Stimulated activated CD8-positive, alpha-beta memory T cell treated with anti-CD3 and anti-CD28 coated beads, Interleukin-4, amount 100 ng/mL, for 48 hours (primary cell): ENCODE data around the gene TALDO1.
"Not testable (repeated sequence)": the region's sequence is repeated elsewhere in the genome, so short reads cannot be mapped to it uniquely, and the experiment has no call there.

ENCODE experiments used
- DNase-seq: peaks from one replicate; pipeline ENCODE4 v3.0.0-alpha.2; 2020

The TALDO1 gene

GRCh38 chr11:719214-720016, 27.8 kb upstream of the TALDO1 start:
- DNase-seq = no peak

- DNase-seq = no peak
Observed at GRCh38 chr11:720017-720641, 27.1 kb upstream of the TALDO1 start.

- DNase-seq = peak; percentile 58
Observed at GRCh38 chr11:720642-721246, 26.5 kb upstream of the TALDO1 start.

DNA sequence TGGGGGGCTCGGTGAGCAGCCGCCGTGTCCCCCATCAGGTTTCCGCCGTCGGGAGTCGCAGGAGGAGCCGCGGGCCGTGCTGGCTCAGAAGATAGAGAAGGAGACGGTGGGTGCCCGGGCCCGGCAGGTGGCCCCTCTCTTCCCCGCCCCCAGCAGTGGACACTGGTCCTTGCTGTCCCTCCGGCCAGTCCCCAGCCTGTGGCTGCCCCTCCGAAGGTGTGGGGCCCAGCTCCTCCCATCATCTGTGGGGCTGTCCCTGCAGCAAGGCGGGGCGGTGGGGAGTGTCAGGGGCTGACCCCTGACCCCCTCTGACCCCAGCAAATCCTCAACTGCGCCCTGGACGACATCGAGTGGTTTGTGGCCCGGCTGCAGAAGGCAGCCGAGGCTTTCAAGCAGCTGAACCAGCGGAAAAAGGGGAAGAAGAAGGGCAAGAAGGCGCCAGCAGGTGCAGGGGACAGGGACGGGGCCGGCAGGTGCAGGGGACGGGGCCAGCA, 26.0 kb upstream of the TALDO1 start:
- no peak for DNase-seq

- peak; percentile 60 for DNase-seq
Observed at GRCh38 chr11:721741-722345, 25.4 kb upstream of the TALDO1 start.

DNA sequence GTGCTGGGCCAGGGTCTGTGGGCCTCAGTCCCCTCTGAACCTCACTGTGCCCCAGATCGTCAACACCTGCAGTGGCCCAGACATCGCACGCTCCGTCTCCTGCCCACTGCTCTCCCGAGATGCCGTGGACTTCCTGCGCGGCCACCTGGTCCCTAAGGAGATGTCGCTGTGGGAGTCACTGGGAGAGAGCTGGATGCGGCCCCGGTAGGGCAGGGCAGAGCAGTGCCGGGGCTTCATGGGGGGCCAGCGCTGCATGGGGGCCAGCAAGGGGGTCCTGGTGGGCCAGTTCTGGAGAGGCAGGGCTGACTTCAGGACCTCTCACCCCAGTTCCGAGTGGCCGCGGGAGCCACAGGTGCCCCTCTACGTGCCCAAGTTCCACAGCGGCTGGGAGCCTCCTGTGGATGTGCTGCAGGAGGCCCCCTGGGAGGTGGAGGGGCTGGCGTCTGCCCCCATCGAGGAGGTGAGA, 24.9 kb upstream of the TALDO1 start:
- no peak for DNase-seq

- peak; percentile 59 for DNase-seq
Observed at GRCh38 chr11:723120-723883, 24.0 kb upstream of the TALDO1 start.

DNA sequence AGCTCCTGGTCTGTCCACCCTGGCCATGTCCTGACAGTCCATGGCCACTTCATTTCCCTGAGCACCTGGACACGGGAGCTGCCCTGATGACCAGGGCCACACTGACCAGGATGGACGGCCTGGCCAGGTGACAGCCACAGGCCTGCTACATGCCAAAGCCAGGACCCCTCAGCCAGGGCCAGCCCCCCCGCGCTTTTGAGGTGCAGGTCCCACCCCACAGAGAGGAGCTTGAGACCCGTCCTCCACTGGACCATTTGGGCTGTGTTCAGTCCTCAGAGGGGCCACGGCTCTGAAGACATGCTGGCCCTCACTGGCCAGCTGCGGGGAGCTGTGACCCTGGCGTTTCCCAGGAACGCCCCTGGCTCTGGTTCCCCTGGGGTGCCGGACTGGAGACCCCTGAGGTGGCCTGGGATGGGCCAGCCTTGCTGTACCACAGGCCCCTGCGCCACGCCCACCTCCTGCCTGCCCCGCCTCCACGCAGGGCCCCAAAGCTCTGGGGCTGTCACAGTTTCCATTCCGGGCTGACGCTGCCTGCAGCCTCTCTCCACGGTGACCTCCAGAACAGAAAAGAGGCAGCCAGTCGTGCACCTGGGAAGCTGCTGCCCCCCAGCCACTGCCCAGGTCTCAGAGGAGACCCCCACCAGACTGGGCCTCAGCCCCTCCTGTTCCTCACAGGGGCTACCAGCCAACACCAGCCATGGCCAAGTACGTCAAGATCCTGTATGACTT, 23.1 kb upstream of the TALDO1 start:
- DNase-seq = no peak

- DNase-seq = no peak
Observed at GRCh38 chr11:724778-725386, 22.4 kb upstream of the TALDO1 start.

- DNase-seq = no peak
Observed at GRCh38 chr11:725624-726202, 21.6 kb upstream of the TALDO1 start.

- DNase-seq = peak; percentile 70
Observed at GRCh38 chr11:726278-727220, 20.7 kb upstream of the TALDO1 start.

- no peak for DNase-seq
Observed at GRCh38 chr11:727281-727701, 20.0 kb upstream of the TALDO1 start.

- peak; percentile 91 for DNase-seq
Observed at GRCh38 chr11:727859-728748, 19.2 kb upstream of the TALDO1 start.

DNA sequence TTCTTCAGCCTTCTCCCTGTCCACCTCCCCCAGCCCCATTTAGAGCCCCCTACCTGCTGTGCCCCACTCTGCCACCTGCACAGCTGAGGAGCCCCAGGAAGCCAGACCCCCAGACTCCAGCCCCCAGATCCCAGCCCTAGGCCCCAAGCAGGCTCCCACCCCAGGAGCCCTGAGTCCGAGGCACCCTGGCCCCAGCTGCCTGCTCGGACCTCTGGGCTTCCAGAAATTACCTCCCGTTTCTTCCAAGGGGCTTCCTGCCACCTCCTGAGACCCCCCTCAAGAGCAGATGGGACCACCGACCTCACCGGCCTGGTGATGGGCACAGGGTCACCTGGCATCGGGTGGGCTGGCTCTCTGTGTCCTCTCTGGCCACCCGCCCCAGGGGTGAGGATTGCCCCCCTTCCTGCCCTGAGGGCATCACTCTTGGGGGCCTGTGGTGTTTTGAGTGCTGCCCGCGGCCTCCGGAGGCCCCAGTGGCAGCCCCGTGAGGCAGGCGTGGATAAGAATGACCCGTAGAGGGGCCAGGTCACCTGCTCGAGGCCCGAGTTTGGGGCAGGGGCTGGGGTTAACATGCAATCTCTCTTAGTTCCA, 18.3 kb upstream of the TALDO1 start:
- DNase-seq = no peak

DNA sequence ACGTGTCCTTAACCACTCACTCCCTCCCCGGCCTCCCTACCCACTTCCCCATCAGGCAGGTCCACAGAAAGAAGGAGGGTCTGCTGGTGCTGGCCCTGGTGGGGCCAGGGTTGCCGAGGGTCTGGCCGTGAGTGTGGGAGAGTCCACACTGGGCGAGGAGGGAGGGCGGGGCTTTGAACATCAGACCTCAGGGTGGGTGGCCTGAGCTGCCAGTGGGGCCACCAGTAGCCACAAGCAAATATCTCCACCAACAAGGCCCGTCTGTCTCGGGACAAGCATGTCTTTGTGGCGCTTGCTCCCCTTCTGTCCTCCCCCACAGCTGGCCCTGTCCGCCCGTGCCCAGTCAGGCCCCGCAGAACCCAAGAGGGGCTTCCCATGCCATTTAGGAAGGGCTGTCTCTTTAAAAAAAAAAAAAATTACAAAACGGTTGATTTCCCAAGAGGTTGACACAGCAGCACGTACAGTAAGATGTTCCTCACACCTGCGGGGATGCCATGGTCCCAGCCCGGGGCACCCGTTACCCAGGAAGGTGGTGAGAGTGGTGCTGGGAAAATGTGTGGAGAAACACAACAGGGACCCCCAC, 17.7 kb upstream of the TALDO1 start:
- no peak for DNase-seq

GRCh38 chr11:733072-733471, 14.2 kb upstream of the TALDO1 start:
- no peak for DNase-seq

- not testable (repeated sequence) for DNase-seq
Observed at GRCh38 chr11:734541-734940, 12.7 kb upstream of the TALDO1 start.

DNA sequence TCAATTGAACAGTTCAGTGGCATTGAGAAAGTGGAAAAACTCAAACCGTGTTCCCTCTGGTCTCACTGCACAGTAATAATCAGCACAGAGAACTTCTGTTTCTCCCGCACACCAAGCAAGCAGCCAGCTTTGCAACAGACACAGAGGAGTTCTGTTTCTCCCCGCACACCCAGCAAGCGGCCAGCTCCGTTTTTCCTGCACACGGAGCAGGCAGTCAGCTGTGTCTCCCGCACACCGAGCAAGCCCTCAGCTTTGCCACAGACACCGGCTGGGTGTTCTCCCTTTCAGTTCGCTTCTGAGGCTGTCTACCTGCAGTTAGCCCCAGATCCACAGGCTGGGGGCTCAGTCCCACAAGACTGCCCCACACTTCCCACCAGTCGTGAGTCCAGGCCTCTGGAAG, 9.9 kb upstream of the TALDO1 start:
- no peak for DNase-seq
